ENCODE data around the gene PIK3C3. TPM values are rescaled to one million over a fixed set of nuclear protein-coding genes. Genes with fewer than 3 reads are reported as not detected.

Gene PIK3C3
- 29.3 TPM for polyA plus RNA-seq (2012; ENCODE audit: insufficient read depth, insufficient read length)

DNA sequence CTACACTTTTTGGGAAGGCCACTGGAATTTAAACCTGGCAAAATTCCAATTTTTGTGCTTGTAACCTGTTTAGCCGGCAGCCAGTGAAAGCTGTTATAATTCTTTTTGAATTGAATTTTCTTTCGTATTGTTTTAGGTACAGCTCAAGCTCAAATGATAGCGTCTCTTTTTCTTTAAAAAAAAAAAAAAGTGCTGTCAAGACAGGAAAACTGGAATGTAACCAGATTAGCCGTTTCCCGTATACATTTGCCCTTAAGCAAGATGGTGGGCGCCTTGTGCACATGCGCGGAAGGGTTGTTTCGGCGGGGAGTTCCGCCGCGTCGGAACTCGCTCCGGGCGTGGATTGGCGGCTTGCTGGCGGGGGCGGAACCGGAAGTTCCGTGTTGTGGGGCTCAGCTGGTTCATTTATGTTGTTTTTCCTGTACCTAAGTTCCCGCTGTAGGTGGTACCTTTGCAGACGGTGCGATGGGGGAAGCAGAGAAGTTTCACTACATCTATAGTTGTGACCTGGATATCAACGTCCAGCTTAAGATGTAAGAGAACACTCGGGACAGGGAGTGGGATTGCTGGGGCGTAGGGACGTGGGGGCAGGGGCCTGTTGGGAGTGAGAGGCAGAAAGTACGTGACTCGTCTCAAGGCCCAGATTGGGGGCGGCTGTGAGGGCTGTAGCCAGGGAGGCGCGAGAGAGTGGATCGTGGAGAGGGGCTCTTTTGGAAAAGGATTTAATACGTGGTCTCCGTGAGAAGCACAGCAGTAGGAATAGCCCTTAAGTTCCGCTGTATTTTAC lies at the start of gene PIK3C3:
Gene PIK3C3 (plus strand): TSS at position 408 of the 787 bp plus-strand sequence. CDS start 58 bp downstream, at position 466.
- peak; percentile 98 for DNase-seq (ENCODE audit: low read depth, low spot score)
- peak within 1 kb of the TSS; percentile 82 for H3K4me3 ChIP-seq (ENCODE audit: low read length)

GRCh38 chr18:41905786-41906527 lies 49.1 kb upstream of the PIK3C3 start:
- H3K4me3 ChIP-seq (ENCODE audit: low read length) = no peak overlapping the region

DNA sequence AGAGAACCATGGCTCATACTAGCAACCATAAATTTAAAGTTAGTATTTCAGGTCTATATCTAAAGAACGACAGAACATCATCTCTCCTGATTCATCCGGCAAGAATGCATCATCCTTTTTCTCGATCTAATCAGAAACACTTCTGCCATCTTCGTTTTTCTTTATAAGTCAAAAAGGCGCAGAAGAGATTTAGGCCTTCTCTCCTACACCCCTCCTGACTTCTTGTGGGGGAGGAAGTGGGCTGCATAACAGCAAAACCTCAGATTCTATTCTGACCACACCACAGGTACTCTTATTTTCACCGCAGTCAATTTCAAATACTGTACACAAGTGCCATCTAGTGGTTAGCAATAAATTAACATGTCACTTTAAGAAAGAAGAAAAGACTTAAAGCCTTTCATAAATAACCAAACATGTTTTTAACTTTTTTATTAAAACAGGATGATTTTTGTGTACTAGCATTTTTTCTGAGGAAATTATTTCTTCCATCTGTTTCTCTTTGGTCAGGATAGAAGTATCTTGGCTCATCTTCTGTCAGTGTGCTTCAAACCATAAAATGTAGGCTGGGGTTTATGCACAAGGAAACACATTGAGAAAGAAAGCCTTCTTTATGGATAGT lies 48.4 kb upstream of the PIK3C3 start:
- peak; percentile 90 for DNase-seq (ENCODE audit: low read depth, low spot score)
- no peak overlapping the region for H3K4me3 ChIP-seq (ENCODE audit: low read length)

More at GRCh38 chr18:41905786-41906527, 49.1 kb upstream of the PIK3C3 start:
- DNase-seq (ENCODE audit: low read depth, low spot score) = no peak

GRCh38 chr18:41917181-41917580 lies 37.9 kb upstream of the PIK3C3 start:
- DNase-seq (ENCODE audit: low read depth, low spot score) = no peak
- no peak overlapping the region for H3K4me3 ChIP-seq (ENCODE audit: low read length)

DNA sequence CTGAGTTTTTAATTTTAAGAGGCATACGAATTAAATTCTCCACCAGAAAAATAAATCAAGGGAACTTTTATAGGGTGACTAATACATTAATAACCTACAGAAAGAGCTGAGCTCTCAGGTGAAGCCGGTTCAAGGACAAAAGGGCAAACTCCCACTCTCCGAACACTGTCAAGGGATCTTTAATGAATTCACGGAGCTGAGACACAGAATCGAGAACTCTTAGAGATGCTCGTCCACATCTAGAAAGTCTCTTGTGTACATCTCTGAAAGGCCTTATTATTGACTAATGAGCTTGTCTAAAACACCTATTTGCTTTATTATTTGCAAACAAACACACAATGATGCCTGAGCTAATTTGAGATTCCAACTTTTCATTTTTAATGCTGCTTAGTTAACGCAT lies 33.3 kb upstream of the PIK3C3 start:
- DNase-seq (ENCODE audit: low read depth, low spot score) = no peak
- no peak overlapping the region for H3K4me3 ChIP-seq (ENCODE audit: low read length)

DNA sequence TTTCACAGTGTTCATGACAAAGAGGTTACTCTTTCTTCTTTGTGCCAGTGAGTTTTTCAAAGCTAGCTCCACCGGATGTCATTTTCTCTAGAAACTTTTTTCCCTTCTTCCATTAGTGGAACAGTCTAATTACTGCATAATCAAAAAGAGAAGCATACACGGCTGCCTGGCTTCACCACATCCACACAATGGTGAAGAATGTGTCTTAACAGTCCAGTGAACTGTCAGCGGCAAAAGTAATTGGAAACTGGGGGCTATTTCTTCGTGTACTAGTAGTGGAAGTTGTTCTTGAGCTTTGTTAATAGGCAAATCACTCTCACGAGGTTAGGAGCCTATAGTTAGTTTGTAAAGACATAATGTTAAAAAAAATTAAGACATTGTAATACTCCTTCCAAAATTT lies 32.9 kb upstream of the PIK3C3 start:
- H3K4me3 ChIP-seq (ENCODE audit: low read length) = no peak overlapping the region
- DNase-seq (ENCODE audit: low read depth, low spot score) = no peak

- no peak for DNase-seq (ENCODE audit: low read depth, low spot score)
- H3K4me3 ChIP-seq (ENCODE audit: low read length) = no peak overlapping the region
Observed at GRCh38 chr18:41922841-41923240, 32.2 kb upstream of the PIK3C3 start.

- H3K4me3 ChIP-seq (ENCODE audit: low read length) = no peak overlapping the region
- DNase-seq (ENCODE audit: low read depth, low spot score) = no peak
Observed at GRCh38 chr18:41923446-41923845, 31.6 kb upstream of the PIK3C3 start.

DNA sequence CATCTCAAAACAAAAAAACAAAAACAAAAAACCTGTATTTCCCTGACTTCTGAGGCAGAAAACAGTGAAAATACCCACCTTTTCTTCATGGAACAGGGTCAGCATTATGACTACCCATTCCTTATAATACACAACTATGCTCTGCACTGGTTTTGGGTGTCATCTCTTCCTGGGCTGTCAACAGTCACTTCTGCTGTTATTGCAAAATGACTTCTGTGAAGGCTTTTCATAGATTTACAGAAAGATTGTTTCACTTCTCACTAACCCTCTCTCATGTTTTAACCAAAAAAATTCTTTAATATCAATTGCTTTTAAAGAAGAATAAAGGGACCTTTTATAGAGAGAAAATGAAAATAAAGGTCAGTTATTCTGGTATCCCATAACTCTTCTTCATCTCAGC lies 26.5 kb upstream of the PIK3C3 start:
- no peak overlapping the region for H3K4me3 ChIP-seq (ENCODE audit: low read length)
- DNase-seq (ENCODE audit: low read depth, low spot score) = no peak

GRCh38 chr18:41932899-41933298 lies 22.1 kb upstream of the PIK3C3 start:
- H3K4me3 ChIP-seq (ENCODE audit: low read length) = no peak overlapping the region

GRCh38 chr18:41933778-41934177 lies 21.3 kb upstream of the PIK3C3 start:
- DNase-seq (ENCODE audit: low read depth, low spot score) = no peak
- H3K4me3 ChIP-seq (ENCODE audit: low read length) = no peak overlapping the region

More at GRCh38 chr18:41932899-41933298, 22.1 kb upstream of the PIK3C3 start:
- DNase-seq (ENCODE audit: low read depth, low spot score) = no peak

DNA sequence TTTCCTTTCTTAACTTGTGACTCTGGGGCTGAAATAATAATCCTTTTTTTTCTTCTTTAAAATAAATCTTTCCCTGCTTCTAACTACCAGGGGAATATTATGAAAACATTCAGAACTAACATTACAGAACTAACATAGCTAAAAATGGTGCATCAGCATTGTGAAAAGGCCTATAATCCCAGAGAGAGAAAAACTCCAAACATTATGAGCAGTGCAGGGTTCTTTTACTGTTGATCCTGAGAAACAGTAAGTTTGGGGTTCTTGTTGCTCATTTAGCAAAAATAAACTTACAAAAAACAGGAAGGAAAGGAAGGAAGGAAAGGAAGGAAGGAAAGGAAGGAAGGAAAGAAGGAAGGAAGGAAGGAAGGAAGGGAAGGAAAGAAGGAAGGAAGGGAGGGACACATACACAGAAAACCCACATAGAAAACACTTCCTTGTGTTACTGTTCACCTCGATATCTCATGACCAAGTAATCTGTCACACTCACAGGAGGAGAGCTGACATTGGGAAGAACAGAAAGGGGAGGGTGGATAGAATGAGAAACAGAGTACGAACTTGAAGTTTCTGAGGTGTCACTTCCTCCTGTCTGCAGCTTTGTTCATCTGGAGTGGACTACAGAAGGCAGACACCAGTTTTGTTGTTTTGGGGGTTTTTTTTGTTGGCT lies 18.4 kb upstream of the PIK3C3 start:
- H3K4me3 ChIP-seq (ENCODE audit: low read length) = no peak overlapping the region
- DNase-seq (ENCODE audit: low read depth, low spot score) = no peak

GRCh38 chr18:41938445-41938844 lies 16.6 kb upstream of the PIK3C3 start:
- no peak overlapping the region for H3K4me3 ChIP-seq (ENCODE audit: low read length)
- no peak for DNase-seq (ENCODE audit: low read depth, low spot score)

- no peak for DNase-seq (ENCODE audit: low read depth, low spot score)
- H3K4me3 ChIP-seq (ENCODE audit: low read length) = no peak overlapping the region
Observed at GRCh38 chr18:41939326-41939725, 15.7 kb upstream of the PIK3C3 start.

DNA sequence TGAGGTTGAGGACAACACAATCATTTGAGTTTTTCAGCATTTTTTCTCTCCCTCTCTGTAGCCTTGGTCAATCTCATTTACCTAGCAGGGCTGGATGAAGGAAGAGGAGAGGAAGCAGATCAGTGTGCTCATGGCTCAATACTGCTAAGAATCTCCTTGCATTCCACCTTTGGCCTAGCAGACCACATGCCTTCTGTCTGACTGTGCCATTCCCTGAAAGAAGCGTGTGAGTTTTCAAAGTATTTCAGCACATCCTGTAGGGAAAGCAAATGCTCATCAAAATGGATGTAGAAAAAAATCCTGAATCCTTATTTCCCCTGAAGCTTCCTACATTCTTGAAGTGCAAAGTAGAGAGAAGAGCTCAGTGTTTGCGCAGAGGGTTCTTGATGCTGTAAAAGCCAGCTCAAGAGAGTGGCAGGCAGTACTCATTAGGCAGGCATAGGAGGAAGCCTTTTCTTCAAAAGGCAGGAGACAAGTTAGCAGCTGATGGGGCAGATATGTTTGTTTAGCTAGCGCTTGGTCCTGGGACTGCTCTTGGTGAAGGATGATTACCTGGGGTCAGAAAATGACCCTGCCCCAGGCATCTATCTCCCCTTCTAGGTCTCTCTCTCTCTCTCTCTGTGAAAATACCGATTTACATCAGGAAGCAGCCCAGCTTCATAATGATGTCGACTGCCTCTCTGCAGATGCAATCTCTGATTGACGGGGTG lies 14.4 kb upstream of the PIK3C3 start:
- no peak overlapping the region for H3K4me3 ChIP-seq (ENCODE audit: low read length)
- no peak for DNase-seq (ENCODE audit: low read depth, low spot score)

- H3K4me3 ChIP-seq (ENCODE audit: low read length) = no peak overlapping the region
- no peak for DNase-seq (ENCODE audit: low read depth, low spot score)
Observed at GRCh38 chr18:41942254-41942653, 12.8 kb upstream of the PIK3C3 start.

- DNase-seq (ENCODE audit: low read depth, low spot score) = no peak
- H3K4me3 ChIP-seq (ENCODE audit: low read length) = no peak overlapping the region
Observed at GRCh38 chr18:41948544-41949110, 6.4 kb upstream of the PIK3C3 start.

GRCh38 chr18:41949206-41949920 lies 5.7 kb upstream of the PIK3C3 start:
- no peak for DNase-seq (ENCODE audit: low read depth, low spot score)
- H3K4me3 ChIP-seq (ENCODE audit: low read length) = no peak overlapping the region

All from Jurkat, Clone E6-1 (cell line).